GM12878 (cell line): Measurements from ENCODE around the gene PCED1B. TPM values are rescaled to one million over a fixed set of nuclear protein-coding genes. Genes with fewer than 3 reads are reported as not detected.

Source experiments
- ATAC-seq: fragments of 200-7000 bp; cut with Tn5 transposase; 3 replicates; pipeline ENCODE4 v1.9.1; 2020; ENCODE audit warnings: mild to moderate bottlenecking, moderate library complexity
- BruUV-seq: library from RNA; stranded (reverse); fragments of 400-500 nt; replicated peaks from 2 replicates; lab custom pipeline; 2021; lab: Mats Ljungman, UMichigan
- CTCF ChIA-PET: fragments of 300-600 bp; sonication (Branson Sonifier 250); formaldehyde crosslinking; extraction: SDS; loops from one replicate; lab custom pipeline; 2021; ENCODE audit warnings: inconsistent platforms; lab: Yijun Ruan, JAX
- POLR2A ChIA-PET: fragments of 350-600 bp; formaldehyde crosslinking; extraction: SDS; loops from one replicate; lab custom pipeline; 2021; ENCODE audit warnings: inconsistent platforms; lab: Charles Lee
- RAD21 ChIA-PET: fragments of 300-600 bp; sonication (Branson Sonifier 250); formaldehyde crosslinking; loops from one replicate; lab custom pipeline; 2023; ENCODE audit warnings: antibody characterized with exemption; ENCODE audit not compliant: unreplicated experiment; lab: Charles Lee
- SMC1A ChIA-PET: fragments of 300-600 bp; sonication (Branson Sonifier 250); formaldehyde crosslinking; loops from one replicate; lab custom pipeline; 2023; ENCODE audit not compliant: unreplicated experiment, uncharacterized antibody; lab: Charles Lee
- DNase-seq: peaks from one replicate; pipeline ENCODE4 v3.0.0-alpha.2; 2011; ENCODE audit warnings: low read depth, low spot score
- FAIRE-seq: peaks from 3 replicates; lab custom pipeline; 2011; peaks lifted over from hg19 to GRCh38; lab: Jason Lieb, UNC
- H2AFZ ChIP-seq: 2 replicates; pipeline ENCODE4 v1.6.0; 2011; ENCODE audit warnings: low read depth, low read length, control low read depth; ENCODE audit not compliant: control insufficient read depth
- H3K27ac ChIP-seq: 2 replicates; pipeline ENCODE4 v1.5.1; 2011; ENCODE audit warnings: control low read depth; ENCODE audit not compliant: control insufficient read depth, insufficient read depth
- H3K27me3 ChIP-seq, 2 experiments: replicated peaks in 1 of 2; 2 replicates each; pipeline versions ENCODE4 v1.6.0 to v1.6.1; 2011; ENCODE audit warnings: low read length in 1 of 2; ENCODE audit not compliant: control insufficient read depth in 2 of 2, insufficient read depth in 2 of 2
- H3K36me3 ChIP-seq, 2 experiments: 2 replicates each; pipeline ENCODE4 v1.5.1; 2011; ENCODE audit warnings: low read length in 1 of 2; ENCODE audit not compliant: control insufficient read depth in 2 of 2, insufficient read depth in 2 of 2
- H3K4me1 ChIP-seq: 2 replicates; pipeline ENCODE4 v1.6.1; 2011; ENCODE audit warnings: mild to moderate bottlenecking, low read length, moderate library complexity, mixed read lengths; ENCODE audit not compliant: control insufficient read depth, insufficient read depth
- H3K4me2 ChIP-seq: 2 replicates; pipeline ENCODE4 v1.6.0; 2011; ENCODE audit warnings: control low read depth; ENCODE audit not compliant: control insufficient read depth, insufficient read depth
- H3K4me3 ChIP-seq: fragments of 200-600 bp; sonication (generic); 2 replicates; pipeline ENCODE4 v1.5.1; 2016
- H3K79me2 ChIP-seq: 2 replicates; pipeline ENCODE4 v1.6.0; 2011; ENCODE audit warnings: low read length; ENCODE audit not compliant: control insufficient read depth, insufficient read depth
- H3K9ac ChIP-seq: 2 replicates; pipeline ENCODE4 v1.8.0; 2011; ENCODE audit warnings: low read length, control low read depth, mixed read lengths; ENCODE audit not compliant: control insufficient read depth, insufficient read depth
- H3K9me3 ChIP-seq: replicated peaks from 3 replicates; pipeline ENCODE4 v1.5.1; 2011; ENCODE audit warnings: mild to moderate bottlenecking, low read length; ENCODE audit not compliant: control insufficient read depth, insufficient read depth
- H4K20me1 ChIP-seq: 2 replicates; pipeline ENCODE4 v1.6.0; 2011; ENCODE audit not compliant: control insufficient read depth, insufficient read depth
- ASH2L ChIP-seq: fragments of 300-600, 200-600 bp; sonication (generic); IDR thresholded peaks from 2 replicates; pipeline ENCODE4 v1.6.1; 2017; ENCODE audit warnings: low read depth, mild to moderate bottlenecking, borderline replicate concordance
- CHD2 ChIP-seq: IDR thresholded peaks from 2 replicates; pipeline ENCODE4 v1.6.1; 2011; ENCODE audit warnings: low read depth, low read length, improper control_type of control experiment, borderline replicate concordance
- CREM ChIP-seq: IDR thresholded peaks from 2 replicates; pipeline ENCODE4 v1.6.1; 2014; ENCODE audit warnings: antibody characterized with exemption, low read depth
- HDGF ChIP-seq: fragments of 450-650 bp; IDR thresholded peaks from 2 replicates; pipeline ENCODE4 v1.6.1; 2016; ENCODE audit warnings: antibody characterized with exemption
- IKZF2 ChIP-seq, 2 experiments: fragments of 450-650 bp; IDR thresholded peaks; 2 replicates each; pipeline ENCODE4 v1.6.1; 2017; ENCODE audit warnings: mild to moderate bottlenecking in 2 of 2, moderate library complexity in 2 of 2
- JUNB ChIP-seq: IDR thresholded peaks from 2 replicates; pipeline ENCODE4 v1.6.1; 2016; ENCODE audit warnings: antibody characterized with exemption, mild to moderate bottlenecking
- LARP7 ChIP-seq: fragments of 450-650 bp; IDR thresholded peaks from 2 replicates; pipeline ENCODE4 v1.6.1; 2017; ENCODE audit warnings: mild to moderate bottlenecking
- MAX ChIP-seq: IDR thresholded peaks from 2 replicates; pipeline ENCODE4 v1.6.1; 2012; ENCODE audit warnings: low read depth, low read length, improper control_type of control experiment
- SMAD1 ChIP-seq: fragments of 450-650 bp; IDR thresholded peaks from 2 replicates; pipeline ENCODE4 v1.6.1; 2018; ENCODE audit warnings: mild to moderate bottlenecking, low read depth; ENCODE audit not compliant: partially characterized antibody
- SPI1 ChIP-seq: IDR thresholded peaks from 2 replicates; pipeline ENCODE4 v1.6.1; 2011; ENCODE audit warnings: low read depth, mild to moderate bottlenecking, low read length, moderate library complexity, borderline replicate concordance; ENCODE audit not compliant: insufficient read depth
- ZNF274 ChIP-seq: IDR thresholded peaks from one replicate; pipeline ENCODE4 v1.8.0; 2011; ENCODE audit not compliant: insufficient read length, insufficient read depth
- WGBS: methylation state at CpG from one replicate; pipeline ENCODE4 v1.1.6; 2016; ENCODE audit warnings: low lambda C conversion rate; ENCODE audit not compliant: insufficient replicate concordance, insufficient coverage; ENCODE audit errors: missing lambda C conversion rate; 5-methylcytosine and 5-hydroxymethylcytosine counted together
- in situ Hi-C: fragments of 300-500 bp; cut with MboI; formaldehyde crosslinking; loops from 9 replicates; pipeline ENCODE4 v1.14.3; 2018; ENCODE audit warnings: mixed read lengths
- intact Hi-C: fragments of 100-400 bp; cut with micrococcal nuclease; formaldehyde crosslinking; loops from one replicate; pipeline ENCODE4 v1.14.2; 2022; ENCODE audit not compliant: unreplicated experiment
- polyA plus RNA-seq, 11 experiments: library from polyadenylated mRNA; depleted of rRNA in 4 of 11; unstranded in 6 of 11; stranded (reverse) in 5 of 11; fragments of >200 nt; fragmentation: Nextera tagmentation in 4 of 11; fragmentation: Illumina TruSeq in 1 of 11; extraction: Ambion mirVana in 4 of 11; extraction: Trizol in 1 of 11; gene quantifications; 1 replicate in 1 of 11; 2 replicates in 10 of 11; pipeline versions ENCODE4 v1.2.1 to v1.2.3, GENCODE V29; 2011 to 2016; ENCODE audit warnings: inconsistent platforms in 2 of 11, missing spikeins in 2 of 11, low read depth in 1 of 11
- total RNA-seq, 4 experiments: library from RNA; depleted of rRNA in 3 of 4; stranded (reverse); fragments of >200 nt in 3 of 4; fragmentation: Illumina TruSeq in 1 of 4; extraction: Trizol in 1 of 4; gene quantifications; 2 replicates each; pipeline versions ENCODE4 v1.2.1 to v1.2.3, GENCODE V29; 2013 to 2021
- TF ChIP-seq, protein P1 (sequence below): fragments of 450-650 bp; IDR thresholded peaks from 2 replicates; pipeline ENCODE4 v1.6.1; 2017; ENCODE audit warnings: mild to moderate bottlenecking, moderate library complexity

Gene PCED1B
- total and polyA plus RNA-seq, 10 of the 15 experiments (the other 5 are each of a cell fraction or from before 2014, with no cell fraction given) = 0.80 to 8.8 (median 3.0) TPM

DNA sequence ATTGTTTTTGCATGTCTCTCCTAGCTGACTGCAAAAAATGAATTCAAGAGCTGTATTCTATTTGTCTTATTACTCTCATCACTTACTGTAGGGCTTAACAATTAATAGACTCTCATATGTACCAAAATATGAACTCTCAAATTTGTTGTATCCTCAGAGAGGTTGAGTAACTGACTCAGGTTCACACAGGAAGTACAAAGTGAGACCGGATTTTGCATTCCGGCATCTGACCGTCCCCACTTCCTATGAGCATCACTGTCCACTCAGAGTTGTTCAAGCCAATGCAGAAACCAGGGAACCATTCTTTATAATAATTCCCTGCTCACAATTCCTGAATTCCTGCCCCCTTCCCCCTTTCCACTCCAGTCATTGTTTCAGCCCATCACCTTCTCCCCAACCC lies 113.6 kb downstream of the PCED1B start:
- Histone ChIP-seq H3K27me3 (no peaks in the 10 kb centered on the region), H3K9ac (no peak overlapping the region), H3K4me1 (peaks cover 19% of the 10 kb centered on the region), H3K79me2 (no peaks in the 10 kb centered on the region), H4K20me1 (no peaks in the 10 kb centered on the region), H3K4me2 (no peak overlapping the region), H3K36me3 (no peaks in the 10 kb centered on the region)
- no peak for ATAC-seq
- no TSS peak for BruUV-seq
- RAD21 ChIA-PET = interaction anchor here (0.6 to 3.1 kb wide), 4 partner anchors 13 to 27 kb away, joined by 3 to 20 read pairs (median 6); no protein-coding TSS in a partner anchor
- CTCF ChIA-PET = interaction anchor here (0.7 to 3.5 kb wide), 6 partner anchors 9 to 169 kb away, joined by 3 to 15 read pairs (median 5); no protein-coding TSS in a partner anchor
- intact Hi-C loops = no loop called here
- FAIRE-seq = no peak
- POLR2A ChIA-PET = interaction anchor here (1.2 to 1.7 kb wide), 2 partner anchors 10 to 15 kb away, joined by 3 to 7 read pairs; no protein-coding TSS in a partner anchor
- DNase-seq = no peak
- in situ Hi-C loops = no loop called here
- TF ChIP-seq, protein P1, sequence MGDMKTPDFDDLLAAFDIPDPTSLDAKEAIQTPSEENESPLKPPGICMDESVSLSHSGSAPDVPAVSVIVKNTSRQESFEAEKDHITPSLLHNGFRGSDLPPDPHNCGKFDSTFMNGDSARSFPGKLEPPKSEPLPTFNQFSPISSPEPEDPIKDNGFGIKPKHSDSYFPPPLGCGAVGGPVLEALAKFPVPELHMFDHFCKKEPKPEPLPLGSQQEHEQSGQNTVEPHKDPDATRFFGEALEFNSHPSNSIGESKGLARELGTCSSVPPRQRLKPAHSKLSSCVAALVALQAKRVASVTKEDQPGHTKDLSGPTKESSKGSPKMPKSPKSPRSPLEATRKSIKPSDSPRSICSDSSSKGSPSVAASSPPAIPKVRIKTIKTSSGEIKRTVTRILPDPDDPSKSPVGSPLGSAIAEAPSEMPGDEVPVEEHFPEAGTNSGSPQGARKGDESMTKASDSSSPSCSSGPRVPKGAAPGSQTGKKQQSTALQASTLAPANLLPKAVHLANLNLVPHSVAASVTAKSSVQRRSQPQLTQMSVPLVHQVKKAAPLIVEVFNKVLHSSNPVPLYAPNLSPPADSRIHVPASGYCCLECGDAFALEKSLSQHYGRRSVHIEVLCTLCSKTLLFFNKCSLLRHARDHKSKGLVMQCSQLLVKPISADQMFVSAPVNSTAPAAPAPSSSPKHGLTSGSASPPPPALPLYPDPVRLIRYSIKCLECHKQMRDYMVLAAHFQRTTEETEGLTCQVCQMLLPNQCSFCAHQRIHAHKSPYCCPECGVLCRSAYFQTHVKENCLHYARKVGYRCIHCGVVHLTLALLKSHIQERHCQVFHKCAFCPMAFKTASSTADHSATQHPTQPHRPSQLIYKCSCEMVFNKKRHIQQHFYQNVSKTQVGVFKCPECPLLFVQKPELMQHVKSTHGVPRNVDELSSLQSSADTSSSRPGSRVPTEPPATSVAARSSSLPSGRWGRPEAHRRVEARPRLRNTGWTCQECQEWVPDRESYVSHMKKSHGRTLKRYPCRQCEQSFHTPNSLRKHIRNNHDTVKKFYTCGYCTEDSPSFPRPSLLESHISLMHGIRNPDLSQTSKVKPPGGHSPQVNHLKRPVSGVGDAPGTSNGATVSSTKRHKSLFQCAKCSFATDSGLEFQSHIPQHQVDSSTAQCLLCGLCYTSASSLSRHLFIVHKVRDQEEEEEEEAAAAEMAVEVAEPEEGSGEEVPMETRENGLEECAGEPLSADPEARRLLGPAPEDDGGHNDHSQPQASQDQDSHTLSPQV = no peak
- no peak for TF ChIP-seq JUNB
- no peak for TF ChIP-seq CREM
- TF ChIP-seq ASH2L = no peak
- no peak for TF ChIP-seq CHD2
- no peak for TF ChIP-seq LARP7
- TF ChIP-seq SMAD1 = no peak
- no peak for TF ChIP-seq MAX
- no peak for TF ChIP-seq IKZF2 (IDR thresholded peaks at IDR 0.05)
- TF ChIP-seq ZNF274 = no peak
- TF ChIP-seq SPI1 = no peak
- TF ChIP-seq HDGF = no peak
- TF ChIP-seq, all 136 proteins: peak for 0
- no peak overlapping the region for H3K4me3 ChIP-seq
- H3K27ac ChIP-seq = no peak overlapping the region
- SMC1A ChIA-PET = interaction anchor here (0.7 to 4.1 kb wide), 12 partner anchors 9 to 161 kb away, joined by 3 to 32 read pairs (median 3); no protein-coding TSS in a partner anchor
- WGBS = 58% methylated on average over 3 of the region's 3 CpGs
- no peak overlapping the region for H2AFZ ChIP-seq
- no peaks in the 10 kb centered on the region for H3K9me3 ChIP-seq
